Nephron progenitor cell (in vitro differentiated cells): ENCODE data around the gene FFAR2.

Experiments
- DNase-seq: peaks from one replicate; pipeline ENCODE4 v3.0.0; 2021
- H3K27ac Mint-ChIP-seq: 2 replicates; pipeline ENCODE4 v1.8.0; 2021; ENCODE audit warnings: mild to moderate bottlenecking, moderate library complexity, mixed read lengths
- H3K27me3 Mint-ChIP-seq: 2 replicates; pipeline ENCODE4 v1.8.0; 2021; ENCODE audit warnings: mild to moderate bottlenecking, low read depth, mixed read lengths; ENCODE audit not compliant: poor library complexity
- H3K36me3 Mint-ChIP-seq: 2 replicates; pipeline ENCODE4 v1.8.0; 2021; ENCODE audit warnings: low read depth, mixed read lengths
- H3K4me1 Mint-ChIP-seq: 2 replicates; pipeline ENCODE4 v1.8.0; 2021; ENCODE audit warnings: mixed read lengths
- H3K4me3 Mint-ChIP-seq: 2 replicates; pipeline ENCODE4 v1.8.0; 2021; ENCODE audit warnings: mild to moderate bottlenecking, moderate library complexity, mixed read lengths
- H3K9me3 Mint-ChIP-seq: 2 replicates; pipeline ENCODE4 v1.8.0; 2021; ENCODE audit warnings: mild to moderate bottlenecking, moderate library complexity, mixed read lengths
- TF ChIP-seq, protein P1 (sequence below): fragments of 200-600 bp; sonication (generic); IDR thresholded peaks from 2 replicates; pipeline ENCODE4 v1.5.0; 2021; ENCODE audit warnings: antibody characterized with exemption

FFAR2 gene

GRCh38 chr19:35454663-35455062, 6.6 kb downstream of the FFAR2 start:
- H3K4me3 Mint-ChIP-seq = no peak overlapping the region
- TF ChIP-seq, protein P1, sequence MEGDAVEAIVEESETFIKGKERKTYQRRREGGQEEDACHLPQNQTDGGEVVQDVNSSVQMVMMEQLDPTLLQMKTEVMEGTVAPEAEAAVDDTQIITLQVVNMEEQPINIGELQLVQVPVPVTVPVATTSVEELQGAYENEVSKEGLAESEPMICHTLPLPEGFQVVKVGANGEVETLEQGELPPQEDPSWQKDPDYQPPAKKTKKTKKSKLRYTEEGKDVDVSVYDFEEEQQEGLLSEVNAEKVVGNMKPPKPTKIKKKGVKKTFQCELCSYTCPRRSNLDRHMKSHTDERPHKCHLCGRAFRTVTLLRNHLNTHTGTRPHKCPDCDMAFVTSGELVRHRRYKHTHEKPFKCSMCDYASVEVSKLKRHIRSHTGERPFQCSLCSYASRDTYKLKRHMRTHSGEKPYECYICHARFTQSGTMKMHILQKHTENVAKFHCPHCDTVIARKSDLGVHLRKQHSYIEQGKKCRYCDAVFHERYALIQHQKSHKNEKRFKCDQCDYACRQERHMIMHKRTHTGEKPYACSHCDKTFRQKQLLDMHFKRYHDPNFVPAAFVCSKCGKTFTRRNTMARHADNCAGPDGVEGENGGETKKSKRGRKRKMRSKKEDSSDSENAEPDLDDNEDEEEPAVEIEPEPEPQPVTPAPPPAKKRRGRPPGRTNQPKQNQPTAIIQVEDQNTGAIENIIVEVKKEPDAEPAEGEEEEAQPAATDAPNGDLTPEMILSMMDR = no peak
- H3K27ac Mint-ChIP-seq = no peak overlapping the region
- H3K4me1 Mint-ChIP-seq = peaks cover 13% of the 10 kb centered on the region
- peaks cover 41% of the 10 kb centered on the region for H3K27me3 Mint-ChIP-seq
- no peaks in the 10 kb centered on the region for H3K36me3 Mint-ChIP-seq
- no peaks in the 10 kb centered on the region for H3K9me3 Mint-ChIP-seq
- DNase-seq = no peak

- H3K9me3 Mint-ChIP-seq = no peaks in the 10 kb centered on the region
Observed at GRCh38 chr19:35455616-35456201, 7.7 kb downstream of the FFAR2 start.

GRCh38 chr19:35457173-35457572, 9.1 kb downstream of the FFAR2 start:
- Mint-ChIP-seq H3K27me3 (peaks cover 16% of the 10 kb centered on the region), H3K9me3 (no peaks in the 10 kb centered on the region), H3K27ac (no peak overlapping the region), H3K36me3 (no peaks in the 10 kb centered on the region), H3K4me3 (no peak overlapping the region), H3K4me1 (peaks cover 23% of the 10 kb centered on the region)
- no peak for DNase-seq
- TF ChIP-seq, protein P1 = no peak

More at GRCh38 chr19:35455616-35456201, 7.7 kb downstream of the FFAR2 start:
- Mint-ChIP-seq H3K27me3 (peaks cover 30% of the 10 kb centered on the region), H3K4me3 (no peak overlapping the region), H3K36me3 (no peaks in the 10 kb centered on the region), H3K27ac (no peak overlapping the region), H3K4me1 (peaks cover 20% of the 10 kb centered on the region)
- TF ChIP-seq, protein P1 = no peak
- no peak for DNase-seq

- Mint-ChIP-seq H3K27ac (no peak overlapping the region), H3K27me3 (peaks cover 10% of the 10 kb centered on the region), H3K4me1 (peaks cover 31% of the 10 kb centered on the region), H3K36me3 (no peaks in the 10 kb centered on the region), H3K4me3 (no peak overlapping the region), H3K9me3 (no peaks in the 10 kb centered on the region)
- DNase-seq = no peak
- TF ChIP-seq, protein P1 = no peak
Observed at GRCh38 chr19:35458192-35458591, 10.1 kb downstream of the FFAR2 start.

DNA sequence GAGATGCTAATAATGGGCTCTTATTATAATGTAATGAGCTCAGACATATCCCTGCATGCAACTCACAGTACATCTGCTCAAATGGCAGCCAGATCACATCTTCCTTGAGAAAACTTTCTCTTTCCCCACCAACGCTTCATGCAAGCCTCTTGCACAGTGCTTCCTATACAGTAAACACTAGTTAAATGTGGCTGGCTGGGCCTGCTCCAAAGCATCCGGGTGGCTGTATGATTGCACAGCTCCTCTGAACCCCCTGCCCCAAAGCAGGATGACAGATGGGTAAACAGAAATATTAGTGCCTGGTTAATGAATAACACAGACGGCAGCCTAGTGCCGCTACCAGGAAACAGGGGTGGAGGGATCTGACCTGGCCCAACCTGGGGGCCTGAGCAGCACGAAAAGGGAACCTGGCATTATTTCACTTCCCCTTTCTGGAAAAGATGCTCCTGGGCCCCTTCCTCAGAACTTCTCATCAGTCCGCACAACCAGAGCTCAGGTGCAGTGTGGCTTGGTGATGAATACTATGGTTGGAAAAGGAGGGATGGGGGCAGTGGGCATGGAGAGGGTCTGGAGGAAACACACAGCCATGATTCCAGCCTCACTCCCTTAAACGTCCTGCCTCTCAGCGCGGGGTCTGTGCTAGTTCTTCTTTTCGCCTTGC, 10.8 kb downstream of the FFAR2 start:
- no peak overlapping the region for H3K27ac Mint-ChIP-seq
- H3K36me3 Mint-ChIP-seq = no peaks in the 10 kb centered on the region
- peaks cover 9% of the 10 kb centered on the region for H3K27me3 Mint-ChIP-seq
- TF ChIP-seq, protein P1 = no peak
- H3K4me1 Mint-ChIP-seq = peaks cover 31% of the 10 kb centered on the region
- H3K4me3 Mint-ChIP-seq = no peak overlapping the region
- DNase-seq = no peak
- no peaks in the 10 kb centered on the region for H3K9me3 Mint-ChIP-seq
